ENCODE measurements around the gene ARHGEF33.
A peak's percentile ranks its signal among the peaks of the same experiment; 100 is the strongest.
"Not testable (repeated sequence)": the region's sequence is repeated elsewhere in the genome, so short reads cannot be mapped to it uniquely, and the experiment has no call there.

The ARHGEF33 gene

GRCh38 chr2:38911191-38911590 is 21.5 kb downstream of the ARHGEF33 start:
- DNase-seq = no peak

GRCh38 chr2:38912619-38913018 is 22.9 kb downstream of the ARHGEF33 start:
- DNase-seq = no peak

DNA sequence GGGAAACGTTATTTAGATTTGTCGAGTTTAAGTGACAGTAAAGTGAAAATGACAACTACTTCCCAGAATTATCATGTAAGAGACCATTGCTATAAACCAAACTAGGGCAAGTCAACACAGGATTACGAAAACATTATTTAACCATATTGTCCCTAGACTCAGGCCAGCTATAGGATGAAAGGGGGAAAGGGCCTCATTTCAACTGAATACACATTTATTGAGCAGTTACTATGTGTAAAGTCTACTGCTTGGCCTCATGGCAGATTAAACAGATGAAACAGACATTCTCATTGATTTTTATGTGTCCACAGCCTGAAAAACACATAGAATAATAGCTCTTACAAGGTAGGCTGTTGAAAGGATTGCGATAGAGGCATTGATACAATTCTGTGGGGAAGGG is 32.7 kb downstream of the ARHGEF33 start:
- DNase-seq = no peak

DNA sequence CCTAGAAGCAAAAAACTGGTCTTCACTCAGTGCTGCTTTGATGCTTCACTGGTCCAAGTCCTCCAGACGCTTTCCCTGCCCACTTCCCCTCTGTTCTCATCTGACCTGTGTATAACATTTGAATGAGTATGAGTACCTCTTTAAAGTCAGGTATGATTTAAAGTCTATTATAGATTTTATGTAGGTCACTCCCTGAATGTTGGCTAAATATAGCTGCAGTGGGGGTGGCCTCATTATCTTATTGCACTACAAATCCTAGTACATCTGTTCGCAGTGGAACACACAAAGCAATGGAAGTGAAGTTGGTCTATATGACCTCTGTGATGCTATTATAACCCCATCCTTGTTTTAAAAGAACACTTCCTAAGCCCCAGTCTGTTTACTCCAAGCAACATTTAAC is 33.2 kb downstream of the ARHGEF33 start:
- no peak for DNase-seq

DNA sequence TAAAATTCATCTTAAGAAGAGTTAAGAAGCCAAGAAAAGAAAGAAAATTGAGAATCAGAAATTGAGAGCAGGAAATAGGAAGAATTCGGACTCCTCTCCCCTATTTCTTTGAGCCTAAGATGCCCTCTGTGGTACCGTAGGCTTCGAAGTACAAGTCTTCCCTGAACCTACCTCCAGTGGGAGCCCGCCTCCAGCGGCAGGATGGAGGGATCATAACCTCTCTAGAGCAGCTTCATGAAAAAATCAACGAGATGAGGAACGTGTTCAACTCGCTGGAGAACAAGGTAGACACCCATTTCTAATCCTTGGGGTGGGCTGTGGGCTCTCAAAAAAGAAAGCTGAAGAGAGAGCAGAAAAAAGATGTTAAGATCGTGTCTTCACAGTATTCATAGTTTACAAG is 36.3 kb downstream of the ARHGEF33 start:
- no peak for DNase-seq

DNA sequence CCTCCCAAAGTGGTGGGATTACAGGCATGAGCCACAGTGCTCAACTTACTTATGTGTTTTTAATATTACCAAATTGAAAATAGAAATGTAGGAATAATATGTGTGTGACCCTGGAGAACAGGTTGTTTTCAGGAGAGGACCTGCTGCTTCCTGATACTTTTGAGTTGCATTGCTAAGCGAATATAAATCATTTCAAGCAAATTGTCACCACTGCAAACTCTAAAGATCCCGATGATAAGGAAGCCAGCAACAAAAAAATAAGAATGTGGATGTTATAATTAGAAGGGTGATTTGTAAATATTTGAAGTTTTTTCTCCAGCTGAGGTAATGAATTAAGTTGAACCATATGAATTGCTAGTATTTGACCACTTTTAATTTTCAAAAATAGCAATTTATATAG is 40.9 kb downstream of the ARHGEF33 start:
- no peak for DNase-seq

DNA sequence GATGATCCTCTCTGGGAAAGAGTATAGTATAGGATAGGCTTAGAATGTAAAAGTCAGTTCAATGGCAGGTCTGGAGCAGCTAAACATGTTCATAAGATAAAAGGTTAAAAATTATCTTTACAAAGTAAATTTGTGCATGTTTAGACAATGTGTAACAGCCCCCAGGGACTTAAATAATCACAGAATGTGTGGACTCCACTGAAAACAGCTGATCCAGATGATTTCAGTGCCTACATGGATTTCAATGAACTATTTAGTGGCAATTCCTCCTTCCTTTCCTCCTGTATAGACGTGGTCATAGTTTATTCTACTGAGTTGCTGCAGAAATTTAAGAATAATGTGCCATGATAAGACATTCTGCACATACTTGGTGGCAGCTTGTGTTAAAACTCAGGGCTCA is 42.9 kb downstream of the ARHGEF33 start:
- no peak for DNase-seq

GRCh38 chr2:38933653-38934052 is 44.0 kb downstream of the ARHGEF33 start:
- DNase-seq = no peak

GRCh38 chr2:38934742-38935141 is 45.1 kb downstream of the ARHGEF33 start:
- no peak for DNase-seq

DNA sequence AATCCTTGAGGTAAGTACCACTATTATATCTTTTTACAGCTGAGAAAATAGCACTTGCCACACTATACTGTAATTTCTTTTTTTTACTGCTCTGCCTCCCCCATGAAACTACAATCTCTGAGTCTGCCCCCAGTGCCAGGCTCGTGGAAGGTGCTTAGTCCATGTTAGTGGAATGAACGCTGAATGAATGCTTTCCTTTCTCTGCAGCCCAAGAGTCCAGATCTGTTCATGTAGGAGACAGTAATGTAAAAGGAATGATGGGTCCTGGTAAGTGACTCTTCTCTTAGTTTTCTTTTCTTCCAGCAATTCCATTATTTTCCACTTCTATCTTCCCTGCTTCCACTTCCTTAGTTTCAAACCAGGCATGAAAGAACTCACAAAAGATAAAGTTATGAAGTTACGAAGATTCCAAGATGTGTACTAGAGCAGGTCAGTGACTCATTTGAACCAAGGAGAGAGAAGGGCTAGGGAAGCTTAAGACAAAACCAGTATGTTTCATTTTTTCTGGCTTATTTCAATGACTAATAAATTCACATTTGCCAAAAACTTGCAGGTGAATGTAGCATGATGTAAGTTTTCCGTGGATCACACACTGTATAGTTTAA is 46.0 kb downstream of the ARHGEF33 start:
- no peak for DNase-seq

- DNase-seq = not testable (repeated sequence)
Measured at GRCh38 chr2:38936516-38936915, 46.8 kb downstream of the ARHGEF33 start.

GRCh38 chr2:38937548-38937947 is 47.9 kb downstream of the ARHGEF33 start:
- DNase-seq = no peak

DNA sequence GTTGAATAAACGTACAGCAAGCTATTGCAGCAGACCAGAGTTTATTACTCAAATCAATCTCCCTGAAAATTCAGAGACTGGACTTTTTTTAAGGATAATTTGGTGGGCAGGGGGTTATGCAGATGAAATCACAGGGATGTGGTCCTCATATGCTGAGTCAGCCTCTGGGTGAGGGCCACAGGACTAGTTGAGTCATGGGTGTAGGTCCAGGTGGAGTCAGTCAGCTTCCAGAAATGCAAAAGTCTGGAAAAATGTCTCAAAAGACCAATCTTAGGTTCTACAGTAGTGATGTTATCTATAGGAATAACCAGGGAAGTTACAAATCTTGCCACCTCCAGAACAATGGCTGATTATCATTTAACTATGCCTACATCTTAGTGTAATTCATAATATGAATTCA is 51.1 kb downstream of the ARHGEF33 start:
- no peak for DNase-seq

DNA sequence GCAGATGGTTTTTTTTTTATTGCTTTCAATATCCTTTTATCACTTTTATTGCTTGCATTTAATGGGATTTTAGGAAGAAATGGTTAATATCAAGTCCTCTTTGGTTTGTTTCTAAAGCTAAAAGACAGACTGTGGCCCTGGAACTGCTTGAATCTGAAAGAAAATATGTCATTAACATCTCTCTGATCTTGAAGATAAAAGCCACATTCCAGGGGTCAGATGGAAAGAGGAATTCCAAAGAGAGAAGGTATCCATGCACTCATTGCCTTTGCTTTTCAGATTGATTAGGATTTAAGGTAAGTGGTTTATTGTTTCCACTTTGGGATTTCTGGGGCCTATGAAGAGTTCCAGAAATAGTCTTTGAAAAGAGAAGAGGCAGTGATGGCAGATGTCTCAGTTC is 54.1 kb downstream of the ARHGEF33 start:
- DNase-seq = no peak

- no peak for DNase-seq
Measured at GRCh38 chr2:38945372-38945771, 55.7 kb downstream of the ARHGEF33 start.

DNA sequence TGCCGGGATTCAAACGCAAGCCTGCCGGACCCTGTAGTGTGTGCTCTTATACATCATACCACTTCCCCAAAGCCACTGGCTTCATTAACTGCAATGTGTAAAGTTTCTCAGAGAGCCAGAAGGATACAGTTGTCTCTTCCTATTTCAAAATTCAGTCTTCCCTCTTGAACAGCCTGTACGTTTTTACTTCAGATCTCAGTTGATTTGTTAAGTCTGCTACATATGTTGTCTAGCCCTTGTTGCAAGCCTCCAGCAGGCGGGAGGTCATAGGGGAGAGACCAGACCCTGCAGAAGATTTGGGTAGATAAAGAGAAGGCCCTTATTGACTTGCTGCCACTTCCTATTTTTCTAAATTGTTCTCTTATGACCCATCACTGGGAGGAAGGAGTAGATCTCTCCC is 56.2 kb downstream of the ARHGEF33 start:
- no peak for DNase-seq

- peak; percentile 64 for DNase-seq
Measured at GRCh38 chr2:38947241-38948239, 57.9 kb downstream of the ARHGEF33 start.

DNA sequence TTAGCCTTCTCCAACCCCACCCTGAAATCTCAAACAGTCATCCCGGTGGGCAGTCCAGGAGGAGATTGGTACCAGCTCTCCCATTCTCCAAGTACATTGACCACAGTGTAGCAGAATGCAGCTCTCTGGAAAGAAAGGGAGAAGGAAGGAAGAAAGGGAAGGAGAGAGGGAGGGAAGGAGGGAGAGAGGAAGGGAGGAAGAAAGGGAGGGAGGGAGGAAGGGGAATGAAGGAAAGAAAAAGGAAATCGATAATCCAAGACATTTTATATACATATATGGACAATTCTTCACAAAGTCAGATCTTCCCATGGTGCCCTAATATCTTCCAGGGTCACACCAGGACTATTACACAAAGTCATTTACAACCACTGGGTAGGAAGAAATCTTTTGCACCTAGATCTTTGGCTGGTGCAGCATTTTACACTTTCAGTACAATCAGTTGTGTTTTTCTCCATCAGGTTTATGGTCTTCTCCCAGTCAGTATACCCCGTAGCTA is 58.8 kb downstream of the ARHGEF33 start:
- DNase-seq = no peak

GRCh38 chr2:38948995-38949394 is 59.3 kb downstream of the ARHGEF33 start:
- DNase-seq = no peak

DNA sequence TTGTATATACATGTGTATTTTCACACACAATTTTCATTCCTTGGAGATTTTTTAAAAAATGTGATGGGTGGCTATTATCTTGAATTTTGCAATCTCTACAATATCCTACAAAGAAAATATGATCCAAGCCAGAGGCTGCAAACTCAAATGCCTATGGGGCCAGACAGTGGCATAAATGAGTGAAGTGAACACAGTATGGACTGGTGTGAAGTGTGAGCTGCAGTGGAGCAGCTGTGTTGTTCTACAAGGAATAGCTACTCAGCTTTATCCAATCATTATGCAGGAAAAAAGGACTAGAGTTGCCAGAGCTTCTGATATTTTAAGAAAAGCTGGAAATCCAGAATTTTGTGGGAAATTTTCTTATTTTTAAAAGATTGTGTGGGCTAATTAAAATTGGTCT is 62.1 kb downstream of the ARHGEF33 start:
- no peak for DNase-seq

DNA sequence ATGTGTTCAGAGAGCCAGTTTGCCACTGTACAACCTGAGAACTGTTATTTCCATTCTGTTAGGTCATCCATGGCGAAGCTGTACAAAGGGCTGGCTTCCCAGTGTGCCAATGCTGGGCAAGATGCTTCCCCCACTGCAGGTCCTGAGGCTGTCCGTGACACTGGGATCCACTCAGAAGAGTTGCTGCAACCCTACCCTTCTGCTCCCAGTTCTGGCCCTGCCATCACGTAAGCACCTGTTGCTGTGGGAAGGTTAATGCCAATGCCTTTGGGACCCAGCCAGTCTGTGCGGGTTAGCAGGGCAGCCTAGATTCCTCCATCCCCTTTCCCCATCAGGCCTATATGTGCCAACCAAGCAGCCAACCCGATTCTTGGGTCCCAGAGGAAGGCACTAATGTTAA is 68.3 kb downstream of the ARHGEF33 start:
- no peak for DNase-seq

- DNase-seq = no peak
Measured at GRCh38 chr2:38959466-38959865, 69.8 kb downstream of the ARHGEF33 start.

- DNase-seq = no peak
Measured at GRCh38 chr2:38959938-38960608, 70.4 kb downstream of the ARHGEF33 start.
